Brain microvascular endothelial cell (primary cell): ENCODE results near the gene RBM19.

Experiments
- DNase-seq: peaks from one replicate; pipeline ENCODE4 v3.0.0-alpha.2; 2020
- H3K27ac ChIP-seq: fragments of 250-450 bp; sonication (Bioruptor Pico); 2 replicates; pipeline ENCODE4 v1.5.1; 2020; ENCODE audit warnings: mild to moderate bottlenecking, moderate library complexity
- H3K27me3 ChIP-seq: fragments of 250-450 bp; sonication (Bioruptor Pico); replicated peaks from 2 replicates; pipeline ENCODE4 v1.5.1; 2020; ENCODE audit warnings: mild to moderate bottlenecking
- H3K36me3 ChIP-seq: fragments of 250-450 bp; sonication (Bioruptor Pico); replicated peaks from 2 replicates; pipeline ENCODE4 v1.5.1; 2020; ENCODE audit warnings: mild to moderate bottlenecking
- H3K4me3 ChIP-seq: 2 replicates; pipeline ENCODE4 v1.5.1; 2011; ENCODE audit warnings: low read depth, mild to moderate bottlenecking, control low read depth, low read length, moderate library complexity
- CTCF ChIP-seq: IDR thresholded peaks from 2 replicates; pipeline ENCODE4 v1.5.1; 2011; ENCODE audit warnings: low read depth, mild to moderate bottlenecking, moderate library complexity, low read length, control low read depth, inconsistent platforms; ENCODE audit errors: missing control alignments
- in situ Hi-C: cut with HindIII; loops from 2 replicates; pipeline ENCODE4 v1.10.0; 2017; ENCODE audit warnings: low sequenced_read_pairs, low pct_ligation_motif_present

RBM19 gene

GRCh38 chr12:113841786-113842185, 124.3 kb downstream of the RBM19 start:
- TF ChIP-seq CTCF: no peak
- in situ Hi-C loops: no loop called here
- Histone ChIP-seq H3K36me3 (peaks cover 2% of the 10 kb centered on the region), H3K27me3 (no peaks in the 10 kb centered on the region), H3K4me3 (no peak overlapping the region), H3K27ac (no peak overlapping the region)
- DNase-seq: no peak

GRCh38 chr12:113840401-113841042, 125.6 kb downstream of the RBM19 start:
- DNase-seq: no peak
- no peak overlapping the region for H3K4me3 ChIP-seq
- in situ Hi-C loops: no loop called here
- no peaks in the 10 kb centered on the region for H3K27me3 ChIP-seq
- H3K27ac ChIP-seq: no peak overlapping the region
- H3K36me3 ChIP-seq: peaks cover 2% of the 10 kb centered on the region
- TF ChIP-seq CTCF: no peak

GRCh38 chr12:113838896-113839295, 127.2 kb downstream of the RBM19 start:
- in situ Hi-C loops: no loop called here
- peaks cover 2% of the 10 kb centered on the region for H3K36me3 ChIP-seq
- TF ChIP-seq CTCF: no peak
- H3K27me3 ChIP-seq: no peaks in the 10 kb centered on the region
- H3K27ac ChIP-seq: no peak overlapping the region
- no peak overlapping the region for H3K4me3 ChIP-seq
- no peak for DNase-seq

GRCh38 chr12:113837528-113838296, 128.4 kb downstream of the RBM19 start:
- in situ Hi-C loops: no loop called here
- H3K27me3 ChIP-seq: no peaks in the 10 kb centered on the region
- peaks cover 2% of the 10 kb centered on the region for H3K36me3 ChIP-seq
- no peak overlapping the region for H3K4me3 ChIP-seq
- H3K27ac ChIP-seq: no peak overlapping the region
- DNase-seq: no peak
- TF ChIP-seq CTCF: peak; percentile 62

GRCh38 chr12:113837084-113837483, 129.0 kb downstream of the RBM19 start:
- H3K27me3 ChIP-seq: no peaks in the 10 kb centered on the region
- no peak for TF ChIP-seq CTCF
- in situ Hi-C loops: no loop called here
- H3K27ac ChIP-seq: no peak overlapping the region
- no peak for DNase-seq
- H3K4me3 ChIP-seq: no peak overlapping the region
- H3K36me3 ChIP-seq: peaks cover 2% of the 10 kb centered on the region
